Kidney (tissue), 14 donors: ENCODE results near the gene MAP3K19. TPM values are rescaled to one million over a fixed set of nuclear protein-coding genes. Genes with fewer than 3 reads are reported as not detected.
A peak's percentile ranks its signal among the peaks of the same experiment; 100 is the strongest.

ENCODE experiments used
- DNase-seq, 5 donors: peaks; one replicate each; pipeline ENCODE4 v3.0.0-alpha.2; 2013 to 2020
- FAIRE-seq: peaks from 2 replicates; lab custom pipeline; 2012; peaks lifted over from hg19 to GRCh38; lab: Jason Lieb, UNC
- H3K27ac ChIP-seq, 2 donors: one replicate each; pipeline ENCODE4 v1.7.0; 2013; ENCODE audit warnings: low read depth in 2 of 2, low read length in 2 of 2, inconsistent platforms in 1 of 2
- H3K27me3 ChIP-seq: one replicate; pipeline ENCODE4 v1.7.1; 2013; ENCODE audit warnings: low read length, inconsistent platforms; ENCODE audit not compliant: control insufficient read depth, insufficient read depth
- H3K36me3 ChIP-seq, 3 donors: one replicate each; pipeline versions ENCODE4 v1.7.0 to v1.7.1; 2013; ENCODE audit warnings: low read length in 3 of 3, control low read depth in 1 of 3, inconsistent platforms in 1 of 3; ENCODE audit not compliant: insufficient read depth in 3 of 3, control insufficient read depth in 2 of 3
- H3K4me1 ChIP-seq, 3 donors: one replicate each; pipeline versions ENCODE4 v1.7.0 to v1.7.1; 2013; ENCODE audit warnings: low read length in 3 of 3, inconsistent platforms in 1 of 3, low read depth in 1 of 3; ENCODE audit not compliant: control insufficient read depth in 2 of 3, insufficient read depth in 2 of 3
- H3K4me3 ChIP-seq, 3 donors: one replicate each; pipeline versions ENCODE4 v1.7.0 to v1.8.1; 2013; ENCODE audit warnings: low read length in 3 of 3, control low read depth in 1 of 3, inconsistent platforms in 1 of 3
- H3K9ac ChIP-seq, 3 donors: one replicate each; pipeline versions ENCODE4 v1.7.0 to v1.7.1; 2013; ENCODE audit warnings: low read length in 3 of 3, control low read depth in 1 of 3, inconsistent platforms in 1 of 3
- H3K9me3 ChIP-seq, 3 donors: one replicate each; pipeline versions ENCODE4 v1.7.0 to v1.7.1; 2013; ENCODE audit warnings: low read length in 3 of 3, control low read depth in 1 of 3, inconsistent platforms in 1 of 3; ENCODE audit not compliant: control insufficient read depth in 2 of 3, insufficient read depth in 1 of 3
- CTCF ChIP-seq: IDR thresholded peaks from 3 replicates; pipeline ENCODE4 v1.5.1; 2012; ENCODE audit warnings: mild to moderate bottlenecking, moderate library complexity, borderline replicate concordance; ENCODE audit not compliant: insufficient read depth; ENCODE audit errors: extremely low read depth
- intact Hi-C: fragments of 100-400 bp; cut with DNase I; formaldehyde crosslinking; loops from one replicate; pipeline ENCODE4 v1.11.1; 2022
- polyA plus RNA-seq: library from polyadenylated mRNA; stranded (reverse); fragments of 350-450 nt; fragmentation: Illumina TruSeq; extraction: RNeasy Lipid Tissue Mini Kit (QIAGEN cat#74804); gene quantifications from one replicate; pipeline ENCODE4 v1.2.3, GENCODE V29; 2014; ENCODE audit warnings: low read depth, low replicate concordance; ENCODE audit not compliant: insufficient read depth
- total RNA-seq: library from RNA; stranded (reverse); fragmentation: NEBNext Ultra II Directional; extraction: Animal tissue kit (Norgen Biotek cat#: 25700); gene quantifications from one replicate; pipeline ENCODE4 v1.2.1, GENCODE V29; 2021
- donor health status: control.
- donor health status: control.
- donor health status: control.
- donor health status: control.
- donor health status: control.
- donor health status: DM: yes; HTN: yes; CAD: no.
- donor health status: Normal renal cell carcinoma (clear cell type).

MAP3K19 gene
- total and polyA plus RNA-seq, 2 donors from 2014 or later: not detected

GRCh38 chr2:134988994-134989605 is 58.1 kb downstream of the MAP3K19 start:
- Histone ChIP-seq H3K9me3 (no peaks in the 10 kb centered on the region), H3K27ac (no peak overlapping the region), H3K36me3 (no peaks in the 10 kb centered on the region), H3K4me3 (no peak overlapping the region), H3K9ac (no peak overlapping the region), H3K27me3 (no peaks in the 10 kb centered on the region), H3K4me1 (no peaks in the 10 kb centered on the region)
- intact Hi-C loops: no loop called here
- TF ChIP-seq CTCF: peak; percentile 20
- DNase-seq: peak in 2 of 5 donors; percentile 54 to 63
- peak; percentile 87 for FAIRE-seq

- Histone ChIP-seq H3K4me3 (no peak overlapping the region), H3K27me3 (no peaks in the 10 kb centered on the region), H3K27ac (no peak overlapping the region), H3K9me3 (no peaks in the 10 kb centered on the region), H3K9ac (no peak overlapping the region), H3K36me3 (no peaks in the 10 kb centered on the region), H3K4me1 (no peaks in the 10 kb centered on the region)
- no peak for TF ChIP-seq CTCF
- FAIRE-seq (no peak), DNase-seq (no peak)
- intact Hi-C loops: no loop called here
Measured at GRCh38 chr2:134985061-134985460, 62.2 kb downstream of the MAP3K19 start.

- FAIRE-seq: no peak
- Histone ChIP-seq H3K27me3 (no peaks in the 10 kb centered on the region), H3K36me3 (no peaks in the 10 kb centered on the region), H3K4me3 (no peak overlapping the region), H3K4me1 (no peaks in the 10 kb centered on the region), H3K9ac (no peak overlapping the region), H3K27ac (no peak overlapping the region), H3K9me3 (no peaks in the 10 kb centered on the region)
- DNase-seq: no peak
- intact Hi-C loops: no loop called here
- no peak for TF ChIP-seq CTCF
Measured at GRCh38 chr2:134982603-134983002, 64.6 kb downstream of the MAP3K19 start.

- no peaks in the 10 kb centered on the region for H3K4me1 ChIP-seq
- no peaks in the 10 kb centered on the region for H3K27me3 ChIP-seq
- DNase-seq (no peak), FAIRE-seq (no peak)
- no peak for TF ChIP-seq CTCF
- no peaks in the 10 kb centered on the region for H3K36me3 ChIP-seq
- H3K9ac ChIP-seq: no peak overlapping the region
- intact Hi-C loops: no loop called here
- H3K4me3 ChIP-seq: no peak overlapping the region
- H3K27ac ChIP-seq: no peak overlapping the region
- no peaks in the 10 kb centered on the region for H3K9me3 ChIP-seq
Measured at GRCh38 chr2:134980639-134981038, 66.6 kb downstream of the MAP3K19 start.
